ENCODE measurements around the gene DDC.

Gene DDC

DNA sequence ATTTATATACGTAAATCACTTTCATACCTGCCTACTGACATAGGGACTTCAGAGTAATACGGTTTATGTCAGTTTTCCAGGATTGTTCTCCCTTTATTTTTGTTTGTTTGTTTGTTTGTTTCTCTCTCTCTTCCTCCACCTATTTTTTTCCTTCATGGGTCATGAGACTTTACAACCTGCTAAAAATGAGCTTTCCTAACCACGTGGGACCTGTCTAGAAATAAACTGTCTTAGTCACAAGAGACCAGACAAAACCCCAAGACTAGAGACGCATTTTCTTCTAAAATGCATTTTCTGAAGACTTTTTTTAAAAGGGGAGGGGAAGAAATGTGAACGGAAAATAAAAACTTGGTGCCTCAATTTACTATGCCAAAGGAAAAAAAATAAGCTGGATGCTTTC, 74.0 kb downstream of the DDC start:
- TF ChIP-seq, protein P1, sequence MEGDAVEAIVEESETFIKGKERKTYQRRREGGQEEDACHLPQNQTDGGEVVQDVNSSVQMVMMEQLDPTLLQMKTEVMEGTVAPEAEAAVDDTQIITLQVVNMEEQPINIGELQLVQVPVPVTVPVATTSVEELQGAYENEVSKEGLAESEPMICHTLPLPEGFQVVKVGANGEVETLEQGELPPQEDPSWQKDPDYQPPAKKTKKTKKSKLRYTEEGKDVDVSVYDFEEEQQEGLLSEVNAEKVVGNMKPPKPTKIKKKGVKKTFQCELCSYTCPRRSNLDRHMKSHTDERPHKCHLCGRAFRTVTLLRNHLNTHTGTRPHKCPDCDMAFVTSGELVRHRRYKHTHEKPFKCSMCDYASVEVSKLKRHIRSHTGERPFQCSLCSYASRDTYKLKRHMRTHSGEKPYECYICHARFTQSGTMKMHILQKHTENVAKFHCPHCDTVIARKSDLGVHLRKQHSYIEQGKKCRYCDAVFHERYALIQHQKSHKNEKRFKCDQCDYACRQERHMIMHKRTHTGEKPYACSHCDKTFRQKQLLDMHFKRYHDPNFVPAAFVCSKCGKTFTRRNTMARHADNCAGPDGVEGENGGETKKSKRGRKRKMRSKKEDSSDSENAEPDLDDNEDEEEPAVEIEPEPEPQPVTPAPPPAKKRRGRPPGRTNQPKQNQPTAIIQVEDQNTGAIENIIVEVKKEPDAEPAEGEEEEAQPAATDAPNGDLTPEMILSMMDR (IDR thresholded peaks at IDR 0.05; ENCODE audit: low read depth, low read length): no peak
- no peak for DNase-seq (ENCODE audit: extremely low read depth, low read depth)

DNA sequence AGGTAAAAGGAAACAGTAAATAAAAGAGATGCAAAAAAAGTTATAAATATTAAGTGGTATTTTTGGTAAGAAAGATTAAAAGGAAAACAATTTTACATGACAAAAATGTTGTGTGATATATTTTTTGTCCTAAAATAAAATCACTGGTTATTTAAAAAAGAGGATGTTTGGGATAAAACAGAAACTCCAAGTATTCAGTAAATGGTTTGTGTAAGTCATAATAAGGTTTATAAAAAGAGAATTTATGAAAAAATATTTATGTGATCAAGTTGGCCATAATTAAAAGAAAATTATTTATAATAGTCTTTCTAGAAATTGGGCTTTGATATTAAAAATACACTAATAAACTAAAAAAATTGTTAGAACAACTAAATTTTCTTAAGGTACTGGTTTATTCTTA, 76.8 kb downstream of the DDC start:
- DNase-seq (ENCODE audit: extremely low read depth, low read depth): no peak

DNA sequence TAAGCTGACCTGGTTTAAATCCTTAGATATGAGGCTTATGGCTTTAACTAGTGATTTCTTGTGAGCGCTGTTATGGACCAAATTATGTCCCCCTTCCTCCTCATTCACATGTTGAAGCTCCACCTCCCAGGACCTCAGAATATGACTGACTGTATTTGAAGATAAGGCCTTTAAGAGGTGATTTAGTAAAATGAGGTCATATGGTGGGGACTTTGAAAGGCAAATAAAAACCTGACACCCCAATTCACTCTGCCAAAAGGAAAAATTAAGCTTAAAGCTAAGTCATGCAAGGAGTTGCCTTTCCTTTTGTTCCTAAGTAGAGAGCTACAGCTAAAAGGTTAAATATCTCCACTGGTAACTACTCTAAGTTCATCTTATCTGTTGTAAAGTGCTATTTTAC, 78.7 kb downstream of the DDC start:
- TF ChIP-seq, protein P1 (IDR thresholded peaks at IDR 0.05; ENCODE audit: low read depth, low read length): no peak
- DNase-seq (ENCODE audit: extremely low read depth, low read depth): no peak

More for the DNA sequence above, 76.8 kb downstream of the DDC start:
- TF ChIP-seq, protein P1 (IDR thresholded peaks at IDR 0.05; ENCODE audit: low read depth, low read length): no peak

- no peak for DNase-seq (ENCODE audit: extremely low read depth, low read depth)
- TF ChIP-seq, protein P1 (IDR thresholded peaks at IDR 0.05; ENCODE audit: low read depth, low read length): no peak
Observed at GRCh38 chr7:50481867-50482266, 83.3 kb downstream of the DDC start.

GRCh38 chr7:50480797-50481196, 84.4 kb downstream of the DDC start:
- TF ChIP-seq, protein P1 (IDR thresholded peaks at IDR 0.05; ENCODE audit: low read depth, low read length): no peak
- no peak for DNase-seq (ENCODE audit: extremely low read depth, low read depth)

- no peak for DNase-seq (ENCODE audit: extremely low read depth, low read depth)
- TF ChIP-seq, protein P1 (IDR thresholded peaks at IDR 0.05; ENCODE audit: low read depth, low read length): no peak
Observed at GRCh38 chr7:50479743-50480517, 85.3 kb downstream of the DDC start.

GRCh38 chr7:50477640-50478039, 87.6 kb downstream of the DDC start:
- DNase-seq (ENCODE audit: extremely low read depth, low read depth): no peak
- TF ChIP-seq, protein P1 (IDR thresholded peaks at IDR 0.05; ENCODE audit: low read depth, low read length): no peak

Measured in AG09319 (cell line).